ENCODE results near the gene ENTPD7. TPM values are rescaled to one million over a fixed set of nuclear protein-coding genes. Genes with fewer than 3 reads are reported as not detected.

Gene ENTPD7
- polyA plus RNA-seq, 1 donor from 2014 or later, result 4.1 TPM

DNA sequence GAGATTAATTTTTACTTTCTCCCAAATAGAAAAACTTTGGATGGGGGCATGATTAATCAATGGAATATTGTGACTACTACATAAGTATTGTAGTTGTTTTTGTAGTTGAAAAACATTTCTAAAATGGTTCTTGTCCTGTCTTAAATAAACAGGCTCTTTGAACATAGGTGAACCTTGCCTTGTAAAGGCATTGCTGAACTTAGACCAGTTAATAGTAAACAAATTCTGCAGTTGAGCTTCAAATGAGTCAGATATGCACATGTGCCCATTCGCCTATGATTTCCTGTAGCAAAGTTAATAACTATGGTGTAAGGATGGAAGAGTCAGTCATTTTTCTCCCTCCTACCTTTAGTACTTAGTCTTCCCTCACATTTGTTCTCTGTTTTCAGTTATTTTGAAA is 95.4 kb downstream of the ENTPD7 start:
- no peaks in the 10 kb centered on the region for H3K79me2 ChIP-seq (replicated peaks; ENCODE audit: insufficient read depth, low read length)
- H3K9me2 ChIP-seq (ENCODE audit: insufficient read depth, low read length), result no peaks in the 10 kb centered on the region
- no peak overlapping the region for H3K4me3 ChIP-seq (ENCODE audit: low read length)
- H3F3A ChIP-seq (ENCODE audit: insufficient read depth, low read length, poor library complexity, severe bottlenecking), result no peaks in the 10 kb centered on the region
- TF ChIP-seq SMC3 (conservative IDR thresholded peaks at IDR 0.05; ENCODE audit: poor library complexity), result no peak
- TF ChIP-seq EP300 (conservative IDR thresholded peaks at IDR 0.05; ENCODE audit: poor library complexity, severe bottlenecking), result no peak
- no peak for TF ChIP-seq EZH2 (IDR thresholded peaks at IDR 0.05; ENCODE audit: borderline replicate concordance, insufficient read depth, low read length, poor library complexity, severe bottlenecking)
- no peaks in the 10 kb centered on the region for H3K36me3 ChIP-seq (ENCODE audit: insufficient read depth, low read length)
- H3K9me3 ChIP-seq (ENCODE audit: low read length), result no peaks in the 10 kb centered on the region
- H3K27me3 ChIP-seq (ENCODE audit: insufficient read depth, low read depth, low read length), result no peaks in the 10 kb centered on the region
- no peak overlapping the region for H3K9ac ChIP-seq (ENCODE audit: low read length)
- no peaks in the 10 kb centered on the region for H4K20me1 ChIP-seq (ENCODE audit: insufficient read depth)
- no peak overlapping the region for H3K4me2 ChIP-seq (ENCODE audit: low read length)
- H2AFZ ChIP-seq (ENCODE audit: low read depth, low read length), result no peak overlapping the region
- H3K27ac ChIP-seq (ENCODE audit: low read length), result no peak overlapping the region

Small RNA genes within 50 kb of the gene (small RNA-seq; reads per million reads assigned to genes)
- 0 reads per million in 3 experiments for gene AL133353.1

Other genes starting within 250 kb of the ENTPD7 start
- 43.6 and 59.1 TPM in 2 replicates for gene GOT1, start 228.9 kb upstream of the ENTPD7 start, polyA plus RNA-seq
- not detected in 2 replicates for gene NKX2-3, start 126.6 kb upstream of the ENTPD7 start, polyA plus RNA-seq
- 65.7 and 79.9 TPM in 2 replicates for gene SLC25A28, start 39.1 kb upstream of the ENTPD7 start, polyA plus RNA-seq
- gene COX15, start 72.6 kb downstream of the ENTPD7 start, polyA plus RNA-seq, result 42.3 and 43.7 TPM in 2 replicates
- 26.2 and 33.8 TPM in 2 replicates for gene CUTC, start 72.7 kb downstream of the ENTPD7 start, polyA plus RNA-seq
- 2.0 and 3.4 TPM in 2 replicates for gene ABCC2, start 123.1 kb downstream of the ENTPD7 start, polyA plus RNA-seq

Measured in neural cell (in vitro differentiated cells).